CD4-positive, alpha-beta T cell treated with Interleukin-17A for 1 hour (primary cell): ENCODE data around the gene ADRA2C.

Source experiments
- DNase-seq: peaks from one replicate; pipeline ENCODE4 v3.0.0-alpha.2; 2020

The ADRA2C gene

GRCh38 chr4:3779509-3779908 is 13.3 kb downstream of the ADRA2C start:
- no peak for DNase-seq

GRCh38 chr4:3780347-3781171 is 14.4 kb downstream of the ADRA2C start:
- no peak for DNase-seq

GRCh38 chr4:3781193-3781886 is 15.2 kb downstream of the ADRA2C start:
- DNase-seq = no peak

GRCh38 chr4:3781997-3782930 is 16.1 kb downstream of the ADRA2C start:
- DNase-seq = no peak

- no peak for DNase-seq
Observed at GRCh38 chr4:3783693-3784306, 17.6 kb downstream of the ADRA2C start.

GRCh38 chr4:3784454-3785291 is 18.5 kb downstream of the ADRA2C start:
- no peak for DNase-seq

GRCh38 chr4:3785292-3785565 is 19.0 kb downstream of the ADRA2C start:
- no peak for DNase-seq

GRCh38 chr4:3786196-3786869 is 20.1 kb downstream of the ADRA2C start:
- no peak for DNase-seq

GRCh38 chr4:3787489-3788365 is 21.5 kb downstream of the ADRA2C start:
- no peak for DNase-seq

- no peak for DNase-seq
Observed at GRCh38 chr4:3788366-3788660, 22.1 kb downstream of the ADRA2C start.

GRCh38 chr4:3789587-3789986 is 23.4 kb downstream of the ADRA2C start:
- no peak for DNase-seq

GRCh38 chr4:3790006-3790561 is 23.9 kb downstream of the ADRA2C start:
- no peak for DNase-seq

GRCh38 chr4:3791256-3791655 is 25.1 kb downstream of the ADRA2C start:
- DNase-seq = no peak

- no peak for DNase-seq
Observed at GRCh38 chr4:3791910-3792542, 25.8 kb downstream of the ADRA2C start.

GRCh38 chr4:3792813-3793212 is 26.6 kb downstream of the ADRA2C start:
- no peak for DNase-seq

- no peak for DNase-seq
Observed at GRCh38 chr4:3793545-3793944, 27.4 kb downstream of the ADRA2C start.

GRCh38 chr4:3796960-3797359 is 30.8 kb downstream of the ADRA2C start:
- no peak for DNase-seq

GRCh38 chr4:3797831-3798790 is 31.9 kb downstream of the ADRA2C start:
- DNase-seq = no peak

- DNase-seq = no peak
Observed at GRCh38 chr4:3799496-3799895, 33.3 kb downstream of the ADRA2C start.
